Measurements from ENCODE around the gene PDE6C. TPM values are rescaled to one million over a fixed set of nuclear protein-coding genes. Genes with fewer than 3 reads are reported as not detected.

The PDE6C gene
- total and polyA plus RNA-seq, 2 of the 8 experiments (the other 6 are each of a cell fraction or from before 2014, with no cell fraction given) = not detected

DNA sequence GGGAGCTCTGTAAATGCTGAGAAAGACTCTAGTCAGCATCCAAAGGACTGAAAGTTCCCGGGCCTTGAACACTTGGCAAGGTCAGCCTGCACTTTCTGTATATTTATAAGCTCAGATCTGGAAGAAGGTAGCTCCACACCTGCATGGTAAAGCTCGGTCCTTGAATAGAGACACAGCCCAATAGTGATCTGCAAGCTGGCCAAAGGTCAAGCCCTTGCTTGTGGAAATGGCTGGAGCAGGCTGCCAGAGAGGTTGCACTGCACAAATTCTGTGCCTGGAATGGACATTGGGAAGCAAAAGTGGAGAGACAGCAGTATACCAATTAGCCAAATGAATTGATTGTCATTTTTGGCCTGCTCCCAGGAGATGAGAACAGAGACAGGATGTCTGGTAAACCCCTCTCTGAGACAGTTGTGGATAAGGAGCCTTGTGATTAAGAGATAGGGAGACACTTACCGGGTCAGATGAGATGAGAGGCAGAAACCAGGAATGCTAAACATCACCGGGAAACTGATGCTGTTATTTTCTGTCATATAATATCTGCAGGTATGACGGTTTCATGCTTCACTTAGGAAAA lies 98.1 kb downstream of the PDE6C start (continued):
- no peak for TF ChIP-seq CHD7 (IDR thresholded peaks at IDR 0.05; ENCODE audit: insufficient replicate concordance, low read length)
- TF ChIP-seq TEAD4 (IDR thresholded peaks at IDR 0.05; ENCODE audit: low read depth, low read length) = no peak
- TF ChIP-seq ASH2L (IDR thresholded peaks at IDR 0.05; ENCODE audit: low read length) = no peak
- TF ChIP-seq EP300 (IDR thresholded peaks at IDR 0.05; ENCODE audit: borderline replicate concordance in 1 of 2, low read depth in 2 of 2, low read length in 2 of 2) = no peak
- TF ChIP-seq KDM5A (IDR thresholded peaks at IDR 0.05; ENCODE audit: low read length) = no peak
- no peak for TF ChIP-seq CBX8 (IDR thresholded peaks at IDR 0.05; ENCODE audit: borderline replicate concordance, low read depth, low read length)
- TF ChIP-seq TCF12 (IDR thresholded peaks at IDR 0.05; ENCODE audit: low read depth, low read length) = no peak
- no peak for TF ChIP-seq SAP30 (IDR thresholded peaks at IDR 0.05; ENCODE audit: insufficient read depth, insufficient replicate concordance, low read length)
- TF ChIP-seq HDAC6 (IDR thresholded peaks at IDR 0.05; ENCODE audit: low read depth, low read length) = no peak
- no peak for TF ChIP-seq POLR2A (IDR thresholded peaks at IDR 0.05; ENCODE audit: control extremely low read depth in 1 of 2, low read depth in 2 of 2, low read length in 2 of 2)
- no peak for TF ChIP-seq SP1 (IDR thresholded peaks at IDR 0.05; ENCODE audit: low read depth, low read length)
- no peak for TF ChIP-seq SIN3A (conservative IDR thresholded peaks at IDR 0.05 in 1 of 2, IDR thresholded peaks at IDR 0.05 in 1 of 2; ENCODE audit: low read depth in 1 of 2, low read length in 2 of 2)

All from H1 (cell line).